Stimulated activated CD4-positive, alpha-beta T cell treated with anti-CD3 and anti-CD28 coated beads, Interleukin-1b, Interleukin-23, amount 100 ng/mL, for 1 hour (primary cell): ENCODE measurements around the gene RNF7.
"Not testable (repeated sequence)": the region's sequence is repeated elsewhere in the genome, so short reads cannot be mapped to it uniquely, and the experiment has no call there.

Source experiments
- DNase-seq, 2 donors: peaks; one replicate each; pipeline ENCODE4 v3.0.0-alpha.2; 2020; ENCODE audit warnings: low read depth in 2 of 2

The RNF7 gene

GRCh38 chr3:141735770-141736465 lies 2.2 kb upstream of the RNF7 start:
- DNase-seq: no peak

DNA sequence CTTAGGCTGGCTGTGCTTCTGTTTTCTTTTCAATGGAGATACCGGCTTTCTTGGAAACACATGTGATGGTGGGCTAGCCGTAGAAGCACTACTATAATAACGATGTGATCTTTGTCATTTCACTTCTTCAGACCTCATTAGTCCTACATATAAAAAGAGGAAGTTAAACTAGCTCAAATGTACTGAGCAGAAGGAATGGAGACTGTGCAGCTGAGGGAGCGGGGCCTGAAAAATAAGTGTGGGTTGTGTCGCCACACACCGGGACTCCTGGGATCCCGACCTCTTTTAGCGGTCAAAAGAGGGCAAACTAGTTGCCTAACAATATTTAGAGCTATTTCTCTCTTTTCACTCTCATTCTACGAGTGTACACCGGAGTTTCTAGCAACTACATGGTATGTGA lies 1.0 kb upstream of the RNF7 start:
- no peak for DNase-seq

DNA sequence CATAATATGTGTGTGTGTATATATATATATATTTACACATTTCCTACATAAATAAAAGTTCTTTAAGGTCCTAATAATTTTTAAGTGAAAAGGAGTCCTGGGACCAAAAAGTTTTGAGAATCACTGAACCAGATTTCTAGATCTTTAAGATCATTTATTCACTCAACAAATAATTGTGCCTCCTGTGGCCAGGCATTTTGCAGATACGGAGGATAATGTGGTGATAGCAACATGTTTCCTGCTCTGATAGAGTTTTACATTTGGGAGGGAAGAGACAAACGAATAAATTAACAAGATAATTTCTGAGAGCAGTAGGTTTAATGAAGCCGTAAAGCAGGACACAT lies 448 bp upstream of the RNF7 start:
- no peak for DNase-seq

- no peak for DNase-seq
Measured at GRCh38 chr3:141738891-141739363, 829 bp downstream of the RNF7 start.

GRCh38 chr3:141739731-141740130 lies 1.6 kb downstream of the RNF7 start:
- no peak for DNase-seq

GRCh38 chr3:141740349-141740748 lies 2.3 kb downstream of the RNF7 start:
- DNase-seq: no peak

GRCh38 chr3:141743305-141743704 lies 5.2 kb downstream of the RNF7 start:
- no peak for DNase-seq

DNA sequence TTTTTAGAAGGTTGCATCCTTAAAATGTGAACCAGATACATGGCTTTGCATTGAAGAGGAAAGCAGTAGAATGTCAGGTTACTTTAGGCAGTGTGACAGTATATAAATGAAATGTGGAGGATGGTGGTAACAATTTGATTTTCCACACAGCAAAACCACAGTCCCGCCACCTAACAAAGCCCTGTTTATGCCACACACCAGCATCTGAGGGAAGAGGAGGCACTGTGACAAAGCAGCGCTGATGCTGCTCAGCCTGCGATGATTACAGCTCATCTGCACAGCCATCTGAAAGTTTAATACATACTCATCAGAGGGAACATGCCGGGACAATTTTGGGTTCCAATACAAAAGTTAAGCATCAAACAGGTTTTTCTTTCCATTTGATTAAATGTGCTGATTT lies 8.9 kb downstream of the RNF7 start:
- DNase-seq: no peak

DNA sequence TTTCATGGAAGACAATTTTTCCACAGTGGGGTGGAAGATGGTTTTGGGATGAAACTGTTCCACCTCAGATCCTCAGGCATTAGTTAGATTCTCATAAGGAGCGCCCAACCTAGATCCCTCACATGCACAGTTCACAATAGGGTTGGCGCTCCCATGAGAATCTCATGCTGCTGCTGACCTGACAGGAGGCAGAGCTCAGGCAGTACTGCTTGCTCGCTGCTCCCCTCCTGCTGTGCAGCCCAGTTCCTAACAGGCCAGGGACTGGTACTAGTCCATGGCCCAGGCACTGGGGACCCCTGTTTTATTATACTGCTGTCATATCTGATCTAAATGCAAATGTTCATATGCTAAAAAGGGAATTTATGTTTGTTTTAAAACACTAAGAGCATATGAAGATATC lies 15.3 kb downstream of the RNF7 start:
- no peak for DNase-seq

GRCh38 chr3:141754032-141754431 lies 15.9 kb downstream of the RNF7 start:
- DNase-seq: no peak

DNA sequence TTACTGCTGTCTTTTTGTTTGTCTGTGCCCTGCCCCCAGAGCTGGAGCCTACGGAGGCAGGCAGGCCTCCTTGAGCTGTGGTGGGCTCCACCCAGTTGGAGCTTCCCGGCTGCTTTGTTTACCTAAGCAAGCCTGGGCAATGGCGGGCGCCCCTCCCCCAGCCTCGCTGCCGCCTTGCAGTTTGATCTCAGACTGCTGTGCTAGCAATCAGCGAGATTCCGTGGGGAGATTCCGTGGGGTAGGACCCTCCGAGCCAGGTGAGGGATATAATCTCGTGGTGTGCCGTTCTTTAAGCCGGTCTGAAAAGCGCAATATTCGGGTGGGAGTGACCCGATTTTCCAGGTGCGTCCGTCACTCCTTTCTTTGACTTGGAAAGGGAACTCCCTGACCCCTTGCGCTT lies 24.5 kb downstream of the RNF7 start:
- not testable (repeated sequence) for DNase-seq

- DNase-seq: no peak
Measured at GRCh38 chr3:141763088-141763750, 25.1 kb downstream of the RNF7 start, which contains the start of gene GRK7. Gene GRK7 (plus strand): TSS chr3:141763408. CDS start chr3:141778285, 14,877 bp downstream.

DNA sequence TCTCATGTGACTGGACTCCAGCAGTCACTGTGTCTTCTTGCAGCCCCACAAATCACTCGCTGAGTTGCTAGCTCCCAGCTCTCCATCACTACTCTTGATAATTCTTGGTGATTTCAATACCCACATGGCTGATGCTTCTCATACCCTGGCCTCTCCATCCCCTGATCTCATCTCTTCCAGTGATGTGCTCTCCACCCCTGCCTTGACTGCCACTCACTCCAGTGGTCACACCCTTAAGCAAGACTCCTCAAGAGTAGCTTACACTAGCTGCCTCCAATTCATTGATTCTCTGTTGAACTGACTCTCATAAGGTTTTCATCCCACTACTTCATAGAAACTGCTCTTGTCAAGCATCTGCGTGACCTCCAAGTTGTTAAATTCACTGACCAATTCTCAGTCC lies 25.9 kb downstream of the RNF7 start:
- DNase-seq: no peak

DNA sequence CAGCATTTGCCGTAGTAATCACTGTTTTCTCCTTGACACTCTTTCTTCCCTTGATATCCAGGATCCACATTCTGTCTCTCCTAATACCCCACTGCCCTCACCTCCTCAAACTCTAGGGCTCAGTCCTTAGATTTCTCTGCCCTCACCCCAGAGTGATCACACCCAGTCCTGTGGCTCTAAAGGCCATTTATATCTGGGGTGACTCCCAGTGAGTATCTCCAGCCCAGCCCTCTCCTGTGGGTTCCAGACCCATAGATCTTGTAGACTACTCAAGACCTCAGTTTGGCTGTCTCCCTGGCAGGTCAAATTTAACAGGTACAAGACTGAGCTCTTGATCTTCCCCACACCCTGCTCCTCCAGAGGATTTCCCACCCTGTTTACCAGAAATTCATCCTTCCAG lies 26.4 kb downstream of the RNF7 start:
- no peak for DNase-seq

DNA sequence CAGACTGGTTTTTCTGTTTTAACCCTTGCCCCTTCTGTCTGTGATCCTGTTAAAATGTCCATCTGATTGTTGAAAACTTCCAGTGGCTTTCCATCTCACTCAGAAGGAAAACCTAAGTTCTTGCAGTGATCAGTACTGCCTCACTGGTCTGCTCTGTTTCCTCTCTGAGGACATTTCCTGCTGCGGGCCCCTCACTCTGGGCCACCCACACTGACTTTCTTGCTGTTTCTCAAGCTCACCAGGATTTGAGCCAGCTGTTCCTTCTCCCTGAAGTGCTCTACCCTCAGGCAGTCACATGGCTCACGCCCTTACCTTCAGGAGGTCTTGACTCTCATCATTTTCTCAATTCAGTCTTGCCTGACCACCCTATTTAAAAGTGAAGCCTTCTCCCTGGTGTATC lies 26.9 kb downstream of the RNF7 start:
- no peak for DNase-seq

DNA sequence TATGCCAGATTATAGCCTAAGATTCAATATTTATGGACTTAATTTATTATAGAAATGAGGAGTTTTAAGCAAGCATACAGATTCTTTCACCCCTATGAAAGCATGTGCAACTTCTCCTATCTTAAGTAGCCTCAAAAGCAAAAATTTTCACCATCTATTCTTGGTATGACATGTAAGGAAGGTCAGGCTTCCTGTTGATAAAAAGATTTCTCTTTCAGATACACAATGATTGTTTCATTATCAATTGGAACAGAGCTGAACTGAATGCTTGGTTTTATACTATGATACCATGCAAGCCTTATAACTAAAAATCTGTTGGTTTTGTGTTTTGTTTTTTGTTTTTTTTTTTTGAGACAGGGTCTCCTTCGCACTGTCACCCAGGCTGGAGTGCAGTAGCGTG lies 29.0 kb downstream of the RNF7 start:
- no peak for DNase-seq

DNA sequence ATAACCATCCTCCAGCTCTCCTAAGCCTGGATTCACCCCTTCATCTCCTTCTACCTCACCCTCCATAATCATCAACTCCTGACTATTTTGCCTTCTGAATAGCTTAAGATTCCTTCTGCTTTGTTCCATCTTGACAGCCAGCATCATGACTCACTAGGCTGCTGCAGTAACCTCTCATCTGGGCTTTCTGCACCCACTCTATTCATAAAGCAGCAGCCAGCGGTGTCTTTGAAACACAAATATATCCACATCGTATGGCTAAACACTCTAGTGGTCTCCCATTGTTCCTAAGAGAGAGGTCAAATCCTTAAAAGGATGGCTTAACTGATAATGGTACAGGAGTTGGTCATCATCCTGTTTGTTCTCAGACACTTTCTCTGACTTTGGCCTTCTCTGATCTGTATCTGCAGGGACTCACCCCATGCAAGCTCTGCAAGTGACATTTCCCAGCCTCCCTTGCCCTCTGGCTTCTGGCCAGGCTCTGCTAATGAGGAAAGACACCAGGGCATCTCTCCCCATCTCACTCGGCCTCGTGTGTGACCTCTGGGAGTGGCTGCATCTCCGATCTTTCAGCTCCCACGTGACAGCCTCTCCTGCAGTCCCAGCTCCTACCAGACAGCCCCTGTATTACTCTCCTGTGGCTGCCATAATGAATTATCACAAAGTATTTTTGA lies 31.3 kb downstream of the RNF7 start:
- no peak for DNase-seq

DNA sequence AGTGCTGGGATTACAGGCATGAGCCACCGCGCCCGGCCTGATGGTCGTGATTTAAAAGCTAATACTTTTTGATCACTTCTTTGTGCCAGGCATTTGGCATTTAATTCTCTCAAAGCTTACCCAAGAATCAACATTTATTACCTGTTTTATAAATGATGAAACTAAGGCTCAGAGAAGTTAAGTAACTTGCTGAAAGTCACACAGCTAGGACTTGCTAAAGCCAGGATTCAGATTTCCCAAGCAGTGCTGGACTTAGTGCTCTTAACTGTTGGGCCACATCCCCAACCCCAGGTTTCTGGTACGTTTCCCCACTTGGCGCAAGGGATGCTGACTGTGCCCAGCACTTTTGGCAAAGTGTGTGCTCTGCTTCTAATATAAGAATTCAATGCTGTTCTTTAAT lies 35.6 kb downstream of the RNF7 start:
- no peak for DNase-seq

GRCh38 chr3:141776376-141776775 lies 38.3 kb downstream of the RNF7 start:
- no peak for DNase-seq

GRCh38 chr3:141776885-141777284 lies 38.8 kb downstream of the RNF7 start:
- DNase-seq: no peak

DNA sequence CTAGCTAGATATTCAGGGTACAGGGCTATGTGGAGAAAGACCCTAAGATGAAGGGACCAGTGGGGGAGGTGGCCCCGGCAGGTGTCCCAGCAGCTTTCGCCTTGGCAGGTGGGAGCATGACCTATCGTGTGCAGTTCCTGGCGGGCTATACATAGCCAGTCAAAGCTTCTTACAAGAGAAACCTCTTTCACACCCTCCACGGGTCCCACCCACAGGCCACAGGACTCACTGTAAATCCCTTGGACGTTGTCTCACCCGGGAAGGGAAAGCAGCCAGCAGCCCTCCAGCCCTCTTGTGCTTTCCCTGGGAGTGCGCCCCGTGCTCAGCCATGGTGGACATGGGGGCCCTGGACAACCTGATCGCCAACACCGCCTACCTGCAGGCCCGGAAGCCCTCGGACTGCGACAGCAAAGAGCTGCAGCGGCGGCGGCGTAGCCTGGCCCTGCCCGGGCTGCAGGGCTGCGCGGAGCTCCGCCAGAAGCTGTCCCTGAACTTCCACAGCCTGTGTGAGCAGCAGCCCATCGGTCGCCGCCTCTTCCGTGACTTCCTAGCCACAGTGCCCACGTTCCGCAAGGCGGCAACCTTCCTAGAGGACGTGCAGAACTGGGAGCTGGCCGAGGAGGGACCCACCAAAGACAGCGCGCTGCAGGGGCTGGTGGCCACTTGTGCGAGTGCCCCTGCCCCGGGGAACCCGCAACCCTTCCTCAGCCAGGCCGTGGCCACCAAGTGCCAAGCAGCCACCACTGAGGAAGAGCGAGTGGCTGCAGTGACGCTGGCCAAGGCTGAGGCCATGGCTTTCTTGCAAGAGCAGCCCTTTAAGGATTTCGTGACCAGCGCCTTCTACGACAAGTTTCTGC lies 40.1 kb downstream of the RNF7 start:
- no peak for DNase-seq

- DNase-seq: no peak
Measured at GRCh38 chr3:141779667-141780066, 41.6 kb downstream of the RNF7 start.
